Neural crest cell (in vitro differentiated cells): ENCODE results near the gene SHISA5. TPM values are rescaled to one million over a fixed set of nuclear protein-coding genes. Genes with fewer than 3 reads are reported as not detected.

Experiments used
- DNase-seq: peaks from one replicate; pipeline ENCODE4 v3.0.0; 2021; ENCODE audit warnings: low read depth, mixed read lengths, low spot score
- H3K27ac Mint-ChIP-seq: one replicate; pipeline ENCODE4 v1.8.0; 2021; ENCODE audit warnings: mild to moderate bottlenecking, mixed read lengths; ENCODE audit not compliant: unreplicated experiment
- H3K27me3 Mint-ChIP-seq: 2 replicates; pipeline ENCODE4 v1.8.0; 2021; ENCODE audit warnings: low read depth, mild to moderate bottlenecking, mixed read lengths
- H3K36me3 Mint-ChIP-seq: 2 replicates; pipeline ENCODE4 v1.8.0; 2021; ENCODE audit warnings: low read depth, mild to moderate bottlenecking, mixed read lengths
- H3K4me1 Mint-ChIP-seq: 2 replicates; pipeline ENCODE4 v1.8.0; 2021; ENCODE audit warnings: mixed read lengths
- H3K4me3 Mint-ChIP-seq: one replicate; pipeline ENCODE4 v1.8.0; 2021; ENCODE audit warnings: mild to moderate bottlenecking, mixed read lengths
- H3K9me3 Mint-ChIP-seq: 2 replicates; pipeline ENCODE4 v1.8.0; 2021; ENCODE audit warnings: mixed read lengths
- total RNA-seq: library from RNA; stranded (reverse); gene quantifications from 2 replicates; pipeline ENCODE4 v1.2.1, GENCODE V29; 2021
- TF ChIP-seq, protein P1 (sequence below): fragments of 200-600 bp; sonication (generic); conservative IDR thresholded peaks from 2 replicates; pipeline ENCODE4 v1.5.0; 2021; ENCODE audit warnings: antibody characterized with exemption, mild to moderate bottlenecking

Gene SHISA5
- total RNA-seq, 1 donor from 2014 or later = 117 TPM

DNA sequence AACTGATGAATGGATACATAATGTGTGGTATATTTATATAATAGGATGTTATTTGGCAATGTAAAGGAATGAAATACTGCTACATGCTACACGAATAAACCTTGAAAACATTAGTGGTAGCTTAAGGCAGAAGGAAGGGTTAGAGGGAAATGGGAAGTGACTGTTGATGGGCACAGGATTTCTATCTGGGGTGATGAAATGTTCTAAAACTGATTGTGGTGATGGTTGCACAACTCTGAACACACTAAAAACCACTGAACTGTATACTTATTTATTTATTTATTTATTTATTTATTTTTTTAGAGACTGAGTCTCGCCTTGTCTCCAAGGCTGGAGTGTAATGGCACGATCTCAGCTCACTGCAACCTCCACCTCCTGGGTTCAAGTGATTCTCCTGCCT lies 24.8 kb upstream of the SHISA5 start:
- Mint-ChIP-seq H3K27ac (no peak overlapping the region), H3K27me3 (no peaks in the 10 kb centered on the region), H3K9me3 (no peaks in the 10 kb centered on the region), H3K36me3 (peaks cover 5% of the 10 kb centered on the region), H3K4me1 (no peaks in the 10 kb centered on the region), H3K4me3 (no peak overlapping the region)
- no peak for DNase-seq
- TF ChIP-seq, protein P1, sequence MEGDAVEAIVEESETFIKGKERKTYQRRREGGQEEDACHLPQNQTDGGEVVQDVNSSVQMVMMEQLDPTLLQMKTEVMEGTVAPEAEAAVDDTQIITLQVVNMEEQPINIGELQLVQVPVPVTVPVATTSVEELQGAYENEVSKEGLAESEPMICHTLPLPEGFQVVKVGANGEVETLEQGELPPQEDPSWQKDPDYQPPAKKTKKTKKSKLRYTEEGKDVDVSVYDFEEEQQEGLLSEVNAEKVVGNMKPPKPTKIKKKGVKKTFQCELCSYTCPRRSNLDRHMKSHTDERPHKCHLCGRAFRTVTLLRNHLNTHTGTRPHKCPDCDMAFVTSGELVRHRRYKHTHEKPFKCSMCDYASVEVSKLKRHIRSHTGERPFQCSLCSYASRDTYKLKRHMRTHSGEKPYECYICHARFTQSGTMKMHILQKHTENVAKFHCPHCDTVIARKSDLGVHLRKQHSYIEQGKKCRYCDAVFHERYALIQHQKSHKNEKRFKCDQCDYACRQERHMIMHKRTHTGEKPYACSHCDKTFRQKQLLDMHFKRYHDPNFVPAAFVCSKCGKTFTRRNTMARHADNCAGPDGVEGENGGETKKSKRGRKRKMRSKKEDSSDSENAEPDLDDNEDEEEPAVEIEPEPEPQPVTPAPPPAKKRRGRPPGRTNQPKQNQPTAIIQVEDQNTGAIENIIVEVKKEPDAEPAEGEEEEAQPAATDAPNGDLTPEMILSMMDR = no peak

DNA sequence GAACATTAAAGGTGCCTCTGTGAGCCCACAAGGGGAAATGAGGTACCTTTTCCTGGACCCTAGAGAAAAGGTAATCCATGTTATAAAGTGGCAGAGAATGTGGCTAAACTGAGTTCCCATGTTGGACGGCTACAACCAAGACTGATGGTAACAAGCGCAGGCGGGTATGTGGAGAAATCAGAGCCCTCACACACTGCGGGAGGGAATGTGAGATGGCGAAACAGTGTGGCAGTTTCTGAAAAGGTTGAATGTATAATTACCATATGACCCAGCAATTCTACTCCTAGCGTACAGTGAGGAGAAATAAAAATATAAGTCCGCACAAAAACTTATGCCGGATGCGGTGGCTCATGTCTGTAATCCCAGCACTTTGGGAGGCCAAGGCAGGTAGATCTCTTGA lies 24.1 kb upstream of the SHISA5 start:
- Mint-ChIP-seq H3K36me3 (peaks cover 5% of the 10 kb centered on the region), H3K27me3 (no peaks in the 10 kb centered on the region), H3K27ac (no peak overlapping the region), H3K4me3 (no peak overlapping the region), H3K9me3 (no peaks in the 10 kb centered on the region), H3K4me1 (no peaks in the 10 kb centered on the region)
- TF ChIP-seq, protein P1 = no peak
- no peak for DNase-seq

- H3K4me1 Mint-ChIP-seq = no peaks in the 10 kb centered on the region
- no peaks in the 10 kb centered on the region for H3K9me3 Mint-ChIP-seq
- H3K27me3 Mint-ChIP-seq = no peaks in the 10 kb centered on the region
- no peak overlapping the region for H3K27ac Mint-ChIP-seq
- H3K4me3 Mint-ChIP-seq = no peak overlapping the region
- peaks cover 5% of the 10 kb centered on the region for H3K36me3 Mint-ChIP-seq
- TF ChIP-seq, protein P1 = no peak
- DNase-seq = no peak
These were observed 21.0 kb upstream of the SHISA5 start for GRCh38 chr3:48524970-48525369.

DNA sequence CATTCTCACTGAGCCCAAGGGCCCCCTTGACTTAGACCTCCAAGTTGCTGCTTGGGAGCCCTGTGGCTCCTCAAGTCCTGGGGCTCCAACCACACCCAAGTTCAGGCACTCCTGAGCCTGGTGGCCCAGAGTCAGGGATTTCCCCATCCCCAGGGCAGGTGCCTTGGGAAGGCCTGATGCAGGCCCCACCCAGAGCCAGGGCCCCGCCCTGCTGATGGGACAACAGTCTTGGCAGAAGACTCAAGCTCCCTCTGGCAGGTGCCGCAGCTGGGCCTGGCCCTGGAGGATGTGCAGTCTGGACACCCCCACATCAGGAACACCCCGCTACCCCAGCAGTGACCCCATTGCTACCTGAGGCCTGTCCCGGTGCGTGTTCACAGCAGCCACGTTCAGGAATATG lies 17.7 kb upstream of the SHISA5 start:
- TF ChIP-seq, protein P1 = no peak
- no peaks in the 10 kb centered on the region for H3K4me1 Mint-ChIP-seq
- DNase-seq = no peak
- peaks cover 2% of the 10 kb centered on the region for H3K36me3 Mint-ChIP-seq
- H3K27ac Mint-ChIP-seq = no peak overlapping the region
- no peak overlapping the region for H3K4me3 Mint-ChIP-seq
- H3K9me3 Mint-ChIP-seq = no peaks in the 10 kb centered on the region
- no peaks in the 10 kb centered on the region for H3K27me3 Mint-ChIP-seq

DNA sequence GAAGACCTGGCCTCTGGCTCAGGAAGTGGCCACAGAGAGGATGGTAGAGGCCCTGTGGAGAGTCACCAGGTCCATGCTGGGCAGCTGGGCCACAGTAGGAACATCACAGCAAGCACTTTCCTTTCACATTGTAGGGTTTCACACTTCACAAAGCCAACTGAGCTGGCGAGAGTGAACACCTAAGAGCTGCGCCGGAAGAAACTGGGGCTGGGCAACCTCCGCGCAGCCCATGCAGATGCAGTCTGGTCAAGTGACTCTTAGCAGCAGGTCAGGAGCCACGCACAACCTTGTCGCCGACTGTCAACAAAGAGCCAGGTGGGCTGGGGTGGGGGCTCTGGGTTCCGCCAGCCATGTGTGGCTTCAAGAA lies 15.3 kb upstream of the SHISA5 start:
- Mint-ChIP-seq H3K27ac (no peak overlapping the region), H3K27me3 (no peaks in the 10 kb centered on the region)

More for the DNA sequence above, 15.3 kb upstream of the SHISA5 start:
- Mint-ChIP-seq H3K9me3 (no peaks in the 10 kb centered on the region), H3K36me3 (no peaks in the 10 kb centered on the region), H3K4me3 (no peak overlapping the region), H3K4me1 (no peaks in the 10 kb centered on the region)
- TF ChIP-seq, protein P1 = no peak
- no peak for DNase-seq
